ENCODE results near the gene CDC20B.
A peak's percentile ranks its signal among the peaks of the same experiment; 100 is the strongest.

Gene CDC20B, protein sequence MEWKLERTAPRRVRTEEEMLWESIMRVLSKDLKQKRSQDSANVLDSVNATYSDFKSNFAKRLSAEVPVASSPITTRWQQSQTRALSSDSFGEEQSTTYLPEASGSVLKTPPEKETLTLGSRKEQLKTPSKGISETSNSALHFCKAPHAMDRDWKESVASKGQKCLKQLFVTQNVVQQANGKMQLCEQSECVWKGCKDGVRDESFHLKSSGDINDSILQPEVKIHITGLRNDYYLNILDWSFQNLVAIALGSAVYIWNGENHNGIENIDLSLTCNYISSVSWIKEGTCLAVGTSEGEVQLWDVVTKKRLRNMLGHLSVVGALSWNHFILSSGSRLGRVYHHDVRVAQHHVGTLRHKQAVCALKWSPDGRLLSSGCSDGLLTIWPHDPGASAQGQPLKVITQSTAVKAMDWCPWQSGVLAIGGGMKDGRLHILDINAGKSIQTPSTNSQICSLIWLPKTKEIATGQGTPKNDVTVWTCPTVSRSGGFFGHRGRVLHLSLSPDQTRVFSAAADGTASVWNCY

GRCh38 chr5:55172937-55173686 lies at the start of gene CDC20B:
Gene CDC20B (minus strand): TSS chr5:55173177. CDS start chr5:55173000, 177 bp downstream.
- DNase-seq (ENCODE audit: low read depth): no peak
- TF ChIP-seq, protein P1, sequence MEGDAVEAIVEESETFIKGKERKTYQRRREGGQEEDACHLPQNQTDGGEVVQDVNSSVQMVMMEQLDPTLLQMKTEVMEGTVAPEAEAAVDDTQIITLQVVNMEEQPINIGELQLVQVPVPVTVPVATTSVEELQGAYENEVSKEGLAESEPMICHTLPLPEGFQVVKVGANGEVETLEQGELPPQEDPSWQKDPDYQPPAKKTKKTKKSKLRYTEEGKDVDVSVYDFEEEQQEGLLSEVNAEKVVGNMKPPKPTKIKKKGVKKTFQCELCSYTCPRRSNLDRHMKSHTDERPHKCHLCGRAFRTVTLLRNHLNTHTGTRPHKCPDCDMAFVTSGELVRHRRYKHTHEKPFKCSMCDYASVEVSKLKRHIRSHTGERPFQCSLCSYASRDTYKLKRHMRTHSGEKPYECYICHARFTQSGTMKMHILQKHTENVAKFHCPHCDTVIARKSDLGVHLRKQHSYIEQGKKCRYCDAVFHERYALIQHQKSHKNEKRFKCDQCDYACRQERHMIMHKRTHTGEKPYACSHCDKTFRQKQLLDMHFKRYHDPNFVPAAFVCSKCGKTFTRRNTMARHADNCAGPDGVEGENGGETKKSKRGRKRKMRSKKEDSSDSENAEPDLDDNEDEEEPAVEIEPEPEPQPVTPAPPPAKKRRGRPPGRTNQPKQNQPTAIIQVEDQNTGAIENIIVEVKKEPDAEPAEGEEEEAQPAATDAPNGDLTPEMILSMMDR (IDR thresholded peaks at IDR 0.05; ENCODE audit: control insufficient read depth, insufficient read depth, low read depth, low read length, missing control alignments): no peak
- peak within 1 kb of the TSS; percentile 72 for H3K4me3 ChIP-seq (ENCODE audit: control insufficient read depth, low read depth, low read length)

DNA sequence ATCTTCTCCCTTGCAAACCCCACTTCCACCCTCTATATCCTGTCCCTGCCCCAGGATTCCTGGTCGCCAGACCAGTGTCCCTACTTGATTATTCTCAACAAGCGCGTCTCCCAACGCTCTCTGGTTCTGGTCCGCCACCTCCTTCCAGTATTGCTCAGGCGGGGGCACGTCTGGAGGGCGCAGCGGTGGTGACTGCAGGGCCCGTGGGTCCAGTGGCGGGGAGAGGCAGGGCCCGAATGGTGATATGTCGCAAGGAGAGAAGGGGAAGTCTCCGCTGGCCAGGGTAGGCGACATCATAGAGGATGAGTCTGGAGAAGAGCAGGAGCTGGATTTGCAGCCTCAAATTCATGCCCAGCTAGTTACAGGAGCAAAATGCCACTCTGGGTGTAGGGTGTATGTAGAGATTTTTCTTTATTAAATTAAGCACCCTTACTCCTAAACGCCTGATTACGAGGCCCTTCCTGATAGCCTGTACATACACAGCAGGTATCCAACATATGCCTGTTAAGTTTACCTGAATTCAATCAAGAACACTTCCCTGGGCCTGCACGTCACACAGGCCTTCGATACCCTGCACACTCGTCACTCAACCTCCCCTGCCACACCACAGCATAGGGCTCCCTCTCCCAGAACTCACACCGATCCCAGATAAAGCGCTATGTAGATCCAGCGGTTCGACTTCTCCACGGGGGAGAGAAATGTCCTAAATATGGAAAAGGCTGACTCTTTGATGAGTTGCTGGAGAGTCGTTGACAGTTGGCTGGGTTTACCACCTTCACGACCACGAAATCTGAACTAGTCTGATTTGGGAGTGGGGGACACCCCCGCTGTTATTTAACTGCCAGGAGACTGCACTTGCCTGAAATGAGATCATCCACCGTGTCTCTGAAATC lies 49.4 kb upstream of the CDC20B start:
- H3K4me3 ChIP-seq (ENCODE audit: control insufficient read depth, low read depth, low read length): no peak overlapping the region
- TF ChIP-seq, protein P1 (IDR thresholded peaks at IDR 0.05; ENCODE audit: control insufficient read depth, insufficient read depth, low read depth, low read length, missing control alignments): no peak

DNA sequence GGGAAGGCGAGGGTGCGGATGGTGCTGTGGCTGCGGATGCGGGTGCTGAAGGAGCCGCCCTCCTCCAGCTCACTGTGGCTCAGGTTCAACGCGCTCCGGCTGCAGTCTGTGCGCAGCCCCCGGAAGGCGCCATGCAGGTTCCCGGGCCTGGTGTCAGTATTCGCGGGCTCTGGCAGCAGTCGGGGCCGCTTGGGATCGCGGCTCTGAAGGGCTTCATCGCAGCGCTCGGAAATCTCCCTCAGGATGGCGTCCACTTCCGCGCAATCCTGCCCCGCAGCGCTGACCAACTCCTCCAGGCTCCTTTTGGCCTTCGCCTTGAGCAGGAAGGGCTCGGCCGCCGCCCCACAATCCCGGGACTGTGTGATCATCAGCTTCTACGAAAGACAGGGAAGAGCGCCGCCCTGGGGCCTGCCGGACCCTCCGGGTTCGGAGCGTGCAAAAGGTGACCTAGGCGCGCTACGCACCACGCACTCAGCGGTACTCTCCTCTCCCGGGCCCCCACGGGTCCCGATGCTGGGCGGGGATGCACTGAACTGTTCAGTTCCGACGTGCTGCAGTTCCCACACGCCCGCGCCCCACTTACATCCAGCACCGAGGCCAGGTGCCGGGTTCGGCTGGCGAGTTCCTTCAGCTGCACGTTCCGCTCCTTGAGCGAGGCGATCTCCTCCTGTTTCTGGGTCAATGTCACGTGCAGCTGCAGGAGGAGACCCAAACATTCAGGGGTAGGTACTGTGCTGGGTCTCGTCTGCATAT lies 47.6 kb upstream of the CDC20B start:
- TF ChIP-seq, protein P1 (IDR thresholded peaks at IDR 0.05; ENCODE audit: control insufficient read depth, insufficient read depth, low read depth, low read length, missing control alignments): peak; percentile 5
- DNase-seq (ENCODE audit: low read depth): no peak
- peak overlapping the region; percentile 41 for H3K4me3 ChIP-seq (ENCODE audit: control insufficient read depth, low read depth, low read length)

More for the DNA sequence above, 49.4 kb upstream of the CDC20B start:
- no peak for DNase-seq (ENCODE audit: low read depth)

GRCh38 chr5:55219770-55220169 lies 46.8 kb upstream of the CDC20B start:
- DNase-seq (ENCODE audit: low read depth): no peak
- TF ChIP-seq, protein P1 (IDR thresholded peaks at IDR 0.05; ENCODE audit: control insufficient read depth, insufficient read depth, low read depth, low read length, missing control alignments): no peak
- H3K4me3 ChIP-seq (ENCODE audit: control insufficient read depth, low read depth, low read length): no peak overlapping the region

DNA sequence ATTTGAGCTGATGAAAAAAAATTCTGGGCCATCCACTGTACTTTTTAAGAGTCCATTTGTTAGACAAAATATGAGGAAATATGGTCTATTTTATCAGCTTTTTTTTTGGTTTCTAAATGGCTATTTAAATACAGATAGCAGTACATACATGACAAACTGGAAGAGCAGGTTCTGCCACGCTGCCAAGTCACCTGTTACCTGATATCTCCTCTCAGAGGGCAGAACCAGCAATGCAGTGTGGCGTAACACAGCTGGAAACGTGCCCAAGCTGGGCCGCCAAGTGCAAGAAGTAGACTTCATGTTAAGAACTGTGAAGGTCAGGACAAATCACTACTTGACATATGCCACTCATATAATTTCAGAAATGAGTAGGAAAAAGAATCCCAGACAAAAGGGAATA lies 46.0 kb upstream of the CDC20B start:
- TF ChIP-seq, protein P1 (IDR thresholded peaks at IDR 0.05; ENCODE audit: control insufficient read depth, insufficient read depth, low read depth, low read length, missing control alignments): no peak
- DNase-seq (ENCODE audit: low read depth): no peak

More for the DNA sequence above, 46.0 kb upstream of the CDC20B start:
- H3K4me3 ChIP-seq (ENCODE audit: control insufficient read depth, low read depth, low read length): no peak overlapping the region

All from AG09309 (cell line).